ENCODE measurements around the gene TXLNG.

TXLNG gene

DNA sequence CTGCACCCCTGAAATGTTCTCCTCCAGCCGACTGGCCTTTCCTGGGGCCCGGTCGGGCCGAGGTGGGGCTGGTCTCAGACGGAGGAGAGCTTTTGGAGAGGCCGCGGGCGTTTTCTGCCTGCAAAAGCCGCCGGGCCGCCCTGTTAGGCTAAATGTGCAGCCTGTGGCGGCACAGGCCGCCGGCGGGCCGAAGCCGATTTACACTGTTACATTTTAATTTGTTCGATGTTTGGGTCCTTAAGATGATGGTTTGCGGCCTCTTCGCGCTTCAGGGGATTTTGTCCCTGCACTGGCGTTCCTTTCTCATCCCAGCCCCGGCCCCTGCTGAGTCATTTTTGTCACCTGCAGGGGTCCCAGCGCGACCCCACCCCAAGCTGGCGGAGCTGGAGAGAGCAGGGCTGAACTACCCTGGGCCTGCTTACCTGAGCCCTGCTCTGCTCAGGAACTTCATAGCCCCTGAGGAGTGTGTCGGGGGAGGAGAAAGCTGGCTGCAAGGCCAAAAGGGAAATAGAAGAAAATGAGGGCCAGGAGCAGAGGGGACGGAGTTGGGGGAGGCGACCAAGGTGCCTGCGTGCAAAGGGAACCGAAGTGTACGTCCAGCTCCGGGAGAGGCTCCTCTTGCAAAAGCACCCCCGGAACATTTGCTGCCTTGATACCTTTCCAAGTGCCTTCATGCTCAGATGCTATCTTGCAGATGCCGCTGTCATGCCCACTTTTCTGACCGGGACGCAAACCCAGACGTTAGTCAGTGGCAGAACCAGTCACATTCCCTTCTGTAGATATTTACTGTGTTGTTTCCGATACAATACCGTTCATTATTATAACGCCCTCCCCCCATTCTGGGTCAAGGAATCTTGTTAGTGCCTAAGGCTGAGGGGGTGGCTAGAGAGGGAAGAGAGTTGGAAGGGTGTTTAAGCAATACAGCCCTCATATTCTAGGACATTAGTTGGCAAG, 84.9 kb downstream of the TXLNG start:
- peak in 33 of 56 donors; percentile 1 to 72 (median 35) for DNase-seq

DNA sequence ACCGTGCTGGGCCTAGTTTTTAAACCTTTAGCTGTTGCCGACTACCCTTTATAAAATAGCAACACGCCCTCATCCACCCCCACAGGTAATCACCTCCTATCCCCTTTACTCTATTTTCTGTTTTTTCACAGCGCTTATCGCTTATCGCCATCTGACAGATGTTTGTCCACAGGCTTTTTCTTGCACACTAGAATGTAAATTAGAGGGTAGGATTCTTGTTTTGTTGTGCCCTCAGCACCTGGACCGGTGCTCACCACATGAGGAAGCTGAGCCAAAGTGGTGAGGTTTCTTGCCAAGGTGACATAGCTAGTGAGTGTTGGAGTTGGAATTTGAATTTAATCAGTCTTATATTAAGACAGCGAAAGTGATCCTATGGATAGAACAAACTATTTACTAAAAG, 86.8 kb downstream of the TXLNG start:
- no peak for DNase-seq

DNA sequence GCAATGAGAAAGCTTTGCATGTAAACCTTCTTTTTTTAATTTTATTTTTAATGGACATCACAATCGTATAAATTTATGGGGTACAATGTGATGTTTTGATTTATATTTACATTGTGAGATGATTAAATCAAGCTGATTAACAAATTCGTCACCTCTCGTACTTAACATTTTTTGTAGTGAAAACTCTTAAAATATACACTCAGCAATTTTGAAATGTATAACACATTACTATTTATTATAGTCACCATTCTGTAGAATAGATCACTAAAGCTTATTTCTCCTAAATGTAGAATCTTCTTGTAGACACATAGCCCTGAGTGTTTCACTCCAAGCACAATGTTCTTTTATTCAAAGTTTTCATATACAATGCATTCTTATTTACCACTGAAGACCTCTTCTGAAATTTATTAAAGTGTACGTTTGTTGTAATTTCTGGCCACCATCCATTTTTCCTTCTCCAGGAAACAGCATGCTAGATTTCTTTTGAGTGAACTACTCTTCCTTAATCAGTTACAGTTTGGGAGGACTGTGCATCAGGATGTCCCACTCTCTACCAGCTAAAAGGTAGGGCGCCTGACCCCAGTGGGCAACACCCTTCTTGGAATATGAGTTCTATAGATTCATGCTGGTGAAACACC, 88.3 kb downstream of the TXLNG start:
- no peak for DNase-seq

DNA sequence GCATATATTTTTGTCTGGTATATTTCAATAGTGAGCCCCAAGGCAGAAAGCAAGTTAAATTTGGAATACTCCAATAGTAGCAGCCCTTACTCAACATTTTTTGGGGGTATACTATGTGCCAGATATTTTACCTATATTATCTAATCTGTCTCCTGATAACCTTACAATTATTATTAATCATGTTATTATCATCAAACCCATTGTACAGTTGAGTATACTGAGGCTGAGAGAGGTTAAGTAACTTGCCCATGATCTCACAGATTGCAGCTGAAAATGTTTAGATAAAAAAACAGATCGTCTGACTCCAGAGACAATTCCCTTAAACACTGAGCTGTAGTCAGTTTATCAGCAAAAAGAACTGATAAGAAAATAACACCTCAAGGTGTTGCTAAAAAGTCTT, 90.4 kb downstream of the TXLNG start:
- no peak for DNase-seq

DNA sequence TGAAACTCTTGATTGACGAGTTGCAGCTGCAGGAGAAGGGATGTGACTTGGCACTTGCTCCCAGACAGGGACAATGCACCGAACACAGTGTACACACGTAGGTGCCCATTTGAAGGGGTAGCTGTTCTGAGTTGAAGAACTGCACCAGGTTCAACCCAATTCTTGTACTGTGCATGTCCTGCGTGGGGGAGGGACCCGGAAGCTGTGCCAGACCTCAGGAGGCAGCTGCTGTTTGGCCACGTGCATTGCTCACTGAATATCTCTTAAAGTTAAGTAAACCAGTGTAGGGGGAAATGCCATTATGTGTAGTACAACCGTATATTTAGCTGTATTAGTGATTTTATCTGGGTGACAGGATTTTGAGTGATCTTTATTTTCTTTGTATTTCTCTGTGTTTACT, 95.9 kb downstream of the TXLNG start:
- DNase-seq, result peak in 14 of 56 donors; percentile 0 to 25 (median 1)

DNA sequence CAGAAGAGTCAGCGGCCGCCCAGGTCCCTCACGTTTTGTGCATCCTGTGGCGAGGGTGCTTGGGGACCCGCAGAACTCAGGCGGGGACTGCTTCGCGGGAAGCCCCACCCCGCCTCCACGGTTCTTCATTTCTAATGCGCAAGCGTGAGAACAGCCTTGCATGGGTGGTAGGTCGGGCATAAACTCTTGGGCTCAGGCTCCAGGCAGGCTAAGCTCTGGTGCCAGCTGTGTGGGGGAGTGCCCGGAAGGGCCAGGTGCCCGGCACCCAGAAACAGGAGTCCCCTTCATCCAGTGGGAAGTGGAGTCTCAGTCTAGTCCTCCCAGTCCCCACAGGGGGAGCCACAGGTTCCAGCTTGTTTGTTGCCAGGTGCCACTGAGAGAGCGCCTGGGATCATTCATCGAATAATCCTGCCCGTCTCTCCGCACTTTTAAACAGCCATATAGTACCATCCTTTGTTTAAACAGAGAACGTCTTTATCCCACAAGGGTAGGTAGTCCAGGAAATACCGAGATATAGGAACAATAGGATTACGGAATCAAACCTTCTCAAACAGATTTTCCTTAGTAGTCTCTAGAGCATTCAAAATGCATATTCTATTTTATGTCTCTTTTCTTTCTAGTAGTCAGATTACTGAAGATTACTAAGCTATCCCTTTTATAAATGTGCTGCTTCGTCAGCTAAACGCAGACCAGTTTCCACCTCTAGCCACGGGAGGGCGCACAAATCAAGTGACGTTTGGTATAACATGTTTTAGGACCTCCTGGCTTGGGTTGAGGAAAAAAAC, 96.6 kb downstream of the TXLNG start:
- DNase-seq, result peak in 51 of 56 donors; percentile 1 to 77 (median 34)

DNA sequence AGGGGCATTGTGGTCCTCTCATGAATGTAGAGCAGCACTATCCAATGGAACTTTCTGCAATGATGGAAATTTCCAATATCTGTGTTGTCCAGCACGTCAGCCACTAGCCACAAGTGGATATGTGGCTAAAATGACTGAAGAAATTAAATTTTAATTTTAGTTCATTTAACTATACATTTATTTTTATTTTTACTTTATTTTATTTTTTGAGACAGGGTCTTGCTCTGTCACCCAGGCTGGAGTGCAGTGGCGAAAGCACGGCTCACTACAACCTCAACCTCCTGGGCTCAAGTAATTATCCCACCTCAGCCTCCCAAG, 97.2 kb downstream of the TXLNG start:
- no peak for DNase-seq

DNA sequence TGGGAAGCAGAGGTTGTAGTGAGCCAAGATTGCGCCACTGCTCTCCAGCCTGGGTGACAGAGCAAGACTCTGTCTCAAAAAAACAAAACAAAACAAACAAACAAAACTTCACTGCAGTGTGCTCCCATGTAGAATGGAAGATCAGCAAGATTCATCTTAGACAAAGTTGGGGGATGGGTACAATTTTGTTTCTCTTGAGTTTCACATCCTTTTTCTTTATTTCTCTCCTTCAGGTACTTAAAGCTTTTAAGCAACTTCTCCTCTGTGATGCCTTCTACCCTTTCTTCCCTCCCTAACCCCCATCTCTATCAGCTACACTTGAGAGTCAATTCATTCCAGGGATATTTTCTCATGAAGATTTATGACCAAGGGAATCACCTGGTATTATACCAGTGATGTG, 99.4 kb downstream of the TXLNG start:
- DNase-seq, result no peak

DNA sequence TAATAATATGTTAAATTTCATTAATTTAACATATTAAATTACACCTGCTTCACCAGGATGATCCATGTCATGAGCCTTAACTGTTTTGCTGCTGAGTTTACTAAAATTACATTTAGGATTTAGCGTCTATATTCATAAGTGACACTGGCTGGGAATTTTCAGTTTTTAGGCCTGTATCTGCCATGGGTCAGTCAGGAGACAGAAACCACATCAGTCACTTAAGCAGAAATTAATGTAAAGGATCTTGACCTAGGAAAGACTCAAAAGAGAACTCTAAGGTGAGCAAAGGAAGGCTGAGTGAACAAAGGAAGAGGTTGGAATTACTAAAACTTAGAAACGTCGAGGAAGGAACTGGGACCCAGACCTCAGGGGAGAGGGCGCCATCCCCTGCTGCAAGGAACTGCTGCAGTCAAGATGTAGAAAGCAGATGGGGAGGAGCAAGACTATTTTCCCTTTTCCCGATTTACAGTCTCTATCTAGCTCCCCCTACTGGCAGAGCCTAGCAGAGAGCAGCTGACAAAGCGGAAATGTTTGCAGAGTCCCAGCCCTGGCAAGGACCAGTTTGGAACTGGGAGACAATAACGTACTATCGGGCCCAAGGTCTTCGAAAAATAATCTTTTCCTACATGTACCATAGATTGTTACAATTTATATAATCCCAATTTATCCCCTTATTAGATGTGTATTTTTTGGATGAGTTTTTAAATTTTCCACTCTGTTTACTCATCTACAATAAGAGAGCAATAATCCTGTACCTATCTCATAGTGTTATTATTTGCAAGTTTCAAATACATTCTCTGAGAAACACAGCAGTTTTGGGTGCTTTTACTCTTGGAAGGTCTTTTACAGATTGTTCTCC, 106.5 kb downstream of the TXLNG start:
- DNase-seq, result peak in 51 of 56 donors; percentile 0 to 79 (median 30)

Measured in nucleus accumbens (tissue), 56 donors.